IPS-NIHi7 (cell line): Measurements from ENCODE around the gene TTYH1.
"Not testable (repeated sequence)": the region's sequence is repeated elsewhere in the genome, so short reads cannot be mapped to it uniquely, and the experiment has no call there.

Experiments
- DNase-seq: peaks from one replicate; pipeline ENCODE4 v3.0.0; 2012; ENCODE audit warnings: mixed read lengths; ENCODE audit errors: extremely low spot score

Gene TTYH1

DNA sequence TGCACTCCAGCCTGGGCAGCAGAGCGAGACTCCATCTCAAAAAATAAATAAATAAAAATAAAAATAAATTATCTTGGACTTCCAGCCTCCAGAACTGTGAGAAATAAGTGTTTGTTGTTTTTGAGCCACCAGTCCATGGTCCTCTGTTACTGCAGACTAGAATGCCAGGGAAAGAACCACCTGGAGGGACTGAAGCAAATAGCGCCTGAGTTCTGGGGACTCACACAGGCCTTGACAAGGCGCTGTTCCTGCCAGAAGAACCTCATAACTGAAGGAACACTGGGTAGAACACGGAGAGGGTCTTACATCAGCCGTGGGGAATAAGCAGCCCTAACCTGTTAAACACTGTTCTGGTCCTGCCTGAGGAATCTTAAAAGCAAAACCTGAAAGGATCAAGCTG is 25.4 kb downstream of the TTYH1 start:
- no peak for DNase-seq

DNA sequence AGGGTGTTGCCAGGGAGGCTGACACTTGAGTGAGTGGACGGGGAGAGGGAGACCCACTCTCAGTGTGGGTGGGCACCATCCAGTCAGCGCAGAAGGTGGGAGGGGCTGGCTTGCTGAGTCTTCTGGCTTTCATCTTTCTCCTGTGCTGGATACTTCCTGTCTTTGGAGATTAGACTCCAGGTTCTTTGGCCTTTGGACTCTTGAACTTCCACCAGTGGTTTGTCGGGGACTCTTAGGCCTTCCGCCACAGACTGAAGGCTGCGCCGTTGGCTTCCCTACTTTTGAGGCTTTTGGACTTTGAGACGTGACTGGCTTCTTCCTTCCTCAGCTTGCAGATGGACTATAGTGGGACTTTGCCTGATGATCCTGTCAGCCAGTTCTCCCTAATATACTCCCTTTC is 29.5 kb downstream of the TTYH1 start:
- DNase-seq, result no peak

DNA sequence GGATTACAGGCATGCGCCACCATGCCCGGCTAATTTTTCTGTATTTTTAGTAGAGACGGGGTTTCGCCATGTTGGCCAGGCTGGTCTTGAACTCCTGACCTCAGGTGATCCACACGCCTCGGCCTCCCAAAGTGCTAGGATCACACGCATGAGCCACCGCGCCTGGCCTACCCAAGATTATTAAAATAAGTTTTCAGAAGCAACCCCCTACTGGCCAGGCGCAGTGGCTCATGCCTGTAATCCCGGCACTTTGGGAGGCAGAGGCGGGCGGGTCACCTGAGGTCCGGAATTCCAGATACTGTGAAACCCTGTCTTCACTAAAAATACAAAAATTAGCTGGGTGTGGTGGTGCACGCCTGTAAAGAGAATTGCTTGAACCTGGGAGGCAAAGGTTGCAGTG is 31.1 kb downstream of the TTYH1 start:
- not testable (repeated sequence) for DNase-seq

GRCh38 chr19:54448040-54448773 is 32.9 kb downstream of the TTYH1 start:
- peak; percentile 53 for DNase-seq

- DNase-seq, result peak; percentile 95
These were observed 33.8 kb downstream of the TTYH1 start, which contains the start of gene LENG8 for GRCh38 chr19:54448774-54449700. TSS of gene LENG8 (plus strand) at chr19:54449199. CDS start at chr19:54451345, 2,146 bp downstream.

- no peak for DNase-seq
These were observed 34.4 kb downstream of the TTYH1 start for GRCh38 chr19:54449701-54450069.

- no peak for DNase-seq
These were observed 36.1 kb downstream of the TTYH1 start for GRCh38 chr19:54451331-54451871.

DNA sequence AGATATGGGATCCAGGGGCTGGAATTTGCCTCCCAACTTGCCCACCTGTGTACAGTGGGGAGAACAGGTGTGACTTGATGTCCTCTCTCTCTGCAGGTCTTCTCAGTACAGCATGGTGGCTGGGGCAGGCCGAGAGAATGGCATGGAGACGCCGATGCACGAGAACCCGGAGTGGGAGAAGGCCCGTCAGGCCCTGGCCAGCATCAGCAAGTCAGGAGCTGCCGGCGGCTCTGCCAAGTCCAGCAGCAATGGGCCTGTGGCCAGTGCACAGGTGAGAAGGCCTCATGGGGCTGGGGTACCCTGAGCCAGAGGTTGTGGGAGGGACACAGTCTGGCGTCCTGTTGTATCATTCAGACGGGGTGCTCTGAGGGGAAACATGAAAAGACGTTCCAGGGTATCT is 36.7 kb downstream of the TTYH1 start:
- DNase-seq, result no peak

- DNase-seq, result no peak
These were observed 37.4 kb downstream of the TTYH1 start for GRCh38 chr19:54452626-54453025.

DNA sequence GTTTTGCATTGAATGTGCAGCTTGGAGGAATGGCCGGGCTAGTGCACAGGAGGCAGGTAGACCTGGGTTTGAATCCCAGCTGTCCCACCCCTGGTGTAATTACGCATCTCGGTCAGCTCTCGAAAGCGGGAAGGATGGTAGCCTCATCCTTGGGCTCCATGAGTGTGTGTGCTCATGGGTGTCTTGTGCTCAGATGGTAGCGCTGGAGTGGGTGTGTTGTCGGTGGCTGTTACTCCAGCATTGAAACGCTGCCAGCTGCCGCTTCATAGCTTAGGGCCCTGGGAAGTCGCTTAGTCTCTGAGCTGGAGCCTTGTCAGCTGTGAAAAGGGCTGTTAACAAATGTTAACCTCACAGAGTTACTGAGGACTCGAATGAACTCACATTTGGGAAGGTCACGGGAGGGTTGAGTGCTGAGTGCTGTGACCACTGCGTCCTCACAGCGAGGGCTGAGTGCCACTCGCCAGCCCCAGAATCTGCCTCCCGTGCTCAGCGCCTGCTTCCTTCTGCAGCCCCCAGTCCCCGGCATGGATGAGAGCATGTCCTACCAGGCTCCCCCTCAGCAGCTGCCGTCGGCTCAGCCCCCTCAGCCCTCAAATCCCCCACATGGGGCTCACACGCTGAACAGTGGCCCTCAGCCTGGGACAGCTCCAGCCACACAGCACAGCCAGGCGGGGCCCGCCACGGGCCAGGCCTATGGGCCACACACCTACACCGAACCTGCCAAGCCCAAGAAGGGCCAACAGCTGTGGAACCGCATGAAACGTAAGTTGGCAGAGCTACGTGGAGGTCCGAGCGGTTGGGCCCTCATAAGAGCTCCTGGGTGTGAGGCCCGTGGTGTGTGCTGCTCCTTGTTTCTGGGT is 38.9 kb downstream of the TTYH1 start:
- no peak for DNase-seq

- DNase-seq, result no peak
These were observed 39.8 kb downstream of the TTYH1 start for GRCh38 chr19:54454781-54455675.

- DNase-seq, result no peak
These were observed 40.6 kb downstream of the TTYH1 start for GRCh38 chr19:54455786-54456422.

DNA sequence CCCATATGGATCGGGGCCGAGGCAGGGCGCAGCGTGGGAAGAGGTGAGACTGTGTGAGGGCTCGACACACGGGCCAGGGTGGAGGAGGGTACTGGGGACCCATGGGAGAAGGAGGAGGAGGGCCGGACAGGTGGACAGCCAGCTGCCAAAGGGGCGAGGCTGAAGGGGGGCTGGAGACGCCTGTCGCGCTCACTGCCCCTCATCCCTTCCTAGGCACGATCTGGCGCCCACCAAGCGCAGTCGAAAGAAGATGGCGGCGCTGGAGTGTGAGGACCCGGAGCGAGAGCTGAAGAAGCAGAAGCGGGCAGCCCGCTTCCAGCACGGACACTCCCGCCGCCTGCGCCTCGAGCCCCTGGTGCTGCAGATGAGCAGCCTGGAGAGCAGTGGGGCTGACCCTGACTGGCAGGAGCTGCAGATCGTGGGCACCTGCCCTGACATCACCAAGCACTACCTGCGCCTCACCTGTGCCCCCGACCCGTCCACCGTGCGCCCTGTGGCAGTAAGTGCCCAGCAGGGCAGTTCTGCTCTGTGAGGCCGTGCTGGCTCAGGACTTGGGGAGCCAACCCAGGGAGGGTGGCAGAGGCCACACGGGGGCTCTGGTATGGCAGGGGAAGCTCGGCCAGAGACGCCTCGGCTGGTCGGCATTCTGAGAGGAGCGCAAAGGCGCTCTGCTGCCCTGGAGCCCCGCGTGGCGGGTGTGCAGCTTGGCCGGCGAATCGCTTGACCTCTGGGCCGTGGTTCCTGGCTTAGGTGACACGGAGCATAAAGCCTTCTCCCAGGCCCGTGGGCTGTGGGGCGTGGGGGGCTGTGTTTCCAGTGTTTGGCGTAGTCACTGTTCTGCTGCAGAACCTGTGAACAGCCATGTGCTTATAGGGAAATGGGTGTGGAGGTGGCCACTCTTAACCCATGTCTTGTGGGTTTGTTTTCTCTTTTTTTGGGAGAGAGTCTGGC is 41.4 kb downstream of the TTYH1 start:
- no peak for DNase-seq

GRCh38 chr19:54457773-54458647 is 42.7 kb downstream of the TTYH1 start:
- DNase-seq, result no peak

- no peak for DNase-seq
These were observed 43.5 kb downstream of the TTYH1 start for GRCh38 chr19:54458648-54459281.

- no peak for DNase-seq
These were observed 44.3 kb downstream of the TTYH1 start for GRCh38 chr19:54459282-54460229.
